WTC11 (cell line): ENCODE measurements around the gene ABCA1. TPM values are rescaled to one million over a fixed set of nuclear protein-coding genes. Genes with fewer than 3 reads are reported as not detected.

ENCODE experiments used
- ATAC-seq: fragments of 200-7000 bp; cut with Tn5 transposase; 2 replicates; pipeline ENCODE4 v1.10.0; 2021; ENCODE audit warnings: mild to moderate bottlenecking, moderate library complexity
- CTCF ChIA-PET: fragments of 300-600 bp; sonication (Branson Sonifier 250); formaldehyde crosslinking; loops from one replicate; lab custom pipeline; 2021; ENCODE audit warnings: antibody characterized with exemption; lab: Charles Lee
- POLR2A ChIA-PET: fragments of 350-600 bp; sonication (Branson Sonifier 250); formaldehyde crosslinking; loops from one replicate; lab custom pipeline; 2021; ENCODE audit warnings: antibody characterized with exemption; lab: Charles Lee
- DNase-seq: peaks from one replicate; pipeline ENCODE4 v3.0.0; 2021; ENCODE audit warnings: low spot score
- H3K27ac Mint-ChIP-seq: 2 replicates; pipeline ENCODE4 v1.8.0; 2021; ENCODE audit warnings: mixed read lengths
- H3K27me3 Mint-ChIP-seq: 2 replicates; pipeline ENCODE4 v1.8.0; 2021; ENCODE audit warnings: low read depth, mild to moderate bottlenecking, moderate library complexity, mixed read lengths
- H3K36me3 Mint-ChIP-seq: 2 replicates; pipeline ENCODE4 v1.8.0; 2021; ENCODE audit warnings: mixed read lengths
- H3K4me1 Mint-ChIP-seq: 2 replicates; pipeline ENCODE4 v1.8.0; 2022; ENCODE audit warnings: mixed read lengths
- H3K4me3 Mint-ChIP-seq: 2 replicates; pipeline ENCODE4 v1.8.0; 2021; ENCODE audit warnings: mild to moderate bottlenecking, moderate library complexity, mixed read lengths
- H3K9me3 Mint-ChIP-seq: 2 replicates; pipeline ENCODE4 v1.8.0; 2021; ENCODE audit warnings: mixed read lengths
- ATF2 ChIP-seq: sonication (generic); formaldehyde crosslinking; IDR thresholded peaks from 2 replicates; pipeline ENCODE4 v1.8.1; 2022; ENCODE audit warnings: low read depth, missing genetic modification reagents, borderline replicate concordance
- CBFB ChIP-seq: sonication (generic); formaldehyde crosslinking; IDR thresholded peaks from 2 replicates; pipeline ENCODE4 v1.8.1; 2022; ENCODE audit warnings: mild to moderate bottlenecking, low read depth, missing genetic modification reagents
- CREM ChIP-seq: sonication (generic); formaldehyde crosslinking; IDR thresholded peaks from 2 replicates; pipeline ENCODE4 v1.8.1; 2022; ENCODE audit warnings: mild to moderate bottlenecking, missing genetic modification reagents, moderate library complexity
- ETV6 ChIP-seq: sonication (generic); formaldehyde crosslinking; IDR thresholded peaks from 2 replicates; pipeline ENCODE4 v1.8.1; 2022; ENCODE audit warnings: mild to moderate bottlenecking, missing genetic modification reagents
- FOXK1 ChIP-seq: sonication (generic); formaldehyde crosslinking; IDR thresholded peaks from 2 replicates; pipeline ENCODE4 v1.8.0; 2022; ENCODE audit warnings: mild to moderate bottlenecking, moderate library complexity, missing genetic modification reagents
- FOXP1 ChIP-seq: sonication (generic); formaldehyde crosslinking; IDR thresholded peaks from 2 replicates; pipeline ENCODE4 v1.8.0; 2022; ENCODE audit warnings: missing genetic modification reagents, mild to moderate bottlenecking, moderate library complexity, borderline replicate concordance
- GABPB1 ChIP-seq: sonication (generic); formaldehyde crosslinking; IDR thresholded peaks from 2 replicates; pipeline ENCODE4 v1.8.1; 2023; ENCODE audit warnings: mild to moderate bottlenecking, missing genetic modification reagents
- HMGA2 ChIP-seq: fragments of 250-450 bp; sonication (Bioruptor Pico); IDR thresholded peaks from 2 replicates; pipeline ENCODE4 v1.4.0; 2021; ENCODE audit warnings: mild to moderate bottlenecking, moderate library complexity
- NFE2L1 ChIP-seq: sonication (generic); formaldehyde crosslinking; IDR thresholded peaks from 2 replicates; pipeline ENCODE4 v1.8.1; 2023; ENCODE audit warnings: missing genetic modification reagents
- NR1H2 ChIP-seq: sonication (generic); formaldehyde crosslinking; IDR thresholded peaks from 2 replicates; pipeline ENCODE4 v1.9.0; 2021; ENCODE audit warnings: mild to moderate bottlenecking, moderate library complexity, missing genetic modification reagents
- SP1 ChIP-seq: sonication (generic); formaldehyde crosslinking; conservative IDR thresholded peaks from 2 replicates; pipeline ENCODE4 v1.8.1; 2022; ENCODE audit warnings: missing genetic modification reagents
- TP53 ChIP-seq: sonication (generic); formaldehyde crosslinking; IDR thresholded peaks from 2 replicates; pipeline ENCODE4 v1.8.1; 2023; ENCODE audit warnings: mild to moderate bottlenecking, missing genetic modification reagents
- ZNF121 ChIP-seq: sonication (generic); formaldehyde crosslinking; IDR thresholded peaks from 2 replicates; pipeline ENCODE4 v1.8.0; 2023; ENCODE audit warnings: missing genetic modification reagents
- ZNF263 ChIP-seq: sonication (generic); formaldehyde crosslinking; IDR thresholded peaks from 2 replicates; pipeline ENCODE4 v1.8.1; 2022; ENCODE audit warnings: low read depth, mild to moderate bottlenecking, moderate library complexity, missing genetic modification reagents
- ZNF425 ChIP-seq: fragments of 250-450 bp; sonication (Bioruptor Pico); conservative IDR thresholded peaks from 2 replicates; pipeline ENCODE4 v1.9.0; 2021; ENCODE audit warnings: mild to moderate bottlenecking
- total RNA-seq: library from RNA; stranded (reverse); gene quantifications from 3 replicates; pipeline ENCODE4 v1.2.3, GENCODE V29; 2021
- TF ChIP-seq, protein P1 (sequence below): fragments of 250-450 bp; sonication (Bioruptor Pico); IDR thresholded peaks from 2 replicates; pipeline ENCODE4 v1.9.0; 2021; ENCODE audit warnings: mild to moderate bottlenecking

Gene ABCA1
- total RNA-seq, 1 experiment from 2014 or later = 7.8 TPM

DNA sequence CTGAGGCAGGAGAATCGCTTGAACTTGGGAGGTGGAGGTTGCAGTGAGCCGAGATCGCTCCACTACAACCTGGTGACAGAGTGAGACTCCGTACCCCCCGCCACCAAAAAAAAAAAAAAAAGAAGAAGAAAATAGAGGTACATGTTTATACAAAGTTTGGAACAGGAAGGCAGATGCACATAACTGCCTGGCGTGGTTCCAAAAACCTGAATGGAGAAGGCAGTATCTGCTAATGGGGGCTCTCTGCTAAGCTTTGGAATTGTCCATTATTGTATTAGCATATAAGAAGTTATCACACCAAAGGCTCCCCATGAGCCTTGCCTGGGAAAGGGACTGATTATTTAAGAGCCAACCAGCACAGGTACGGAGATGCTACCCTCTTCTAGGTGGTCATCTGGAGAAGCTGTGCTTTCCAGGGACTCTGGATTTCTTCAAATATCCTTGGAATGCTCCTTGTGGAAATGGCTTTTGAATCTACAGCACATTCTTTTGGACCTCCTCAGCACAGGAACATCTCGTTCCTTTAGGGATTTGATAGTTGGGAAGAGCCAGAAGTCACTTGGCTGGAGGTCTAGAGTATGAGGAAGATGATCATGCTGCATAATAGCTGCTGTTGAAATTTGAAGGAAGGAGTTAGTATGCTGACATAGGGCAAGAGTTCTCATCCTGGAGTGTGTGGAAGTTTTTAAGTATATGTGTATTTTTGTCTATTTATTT lies 42.5 kb upstream of the ABCA1 start:
- ChIA-PET POLR2A (interaction anchor here (0.8 to 3.3 kb wide), 3 partner anchors 20 to 23 kb away, joined by 3 to 34 read pairs (median 22); no protein-coding TSS in a partner anchor), CTCF (interaction anchor here (1.1 to 2.9 kb wide), 2 partner anchors 43 to 107 kb away, joined by 6 to 21 read pairs; no protein-coding TSS in a partner anchor)
- H3K36me3 Mint-ChIP-seq = no peaks in the 10 kb centered on the region
- H3K4me3 Mint-ChIP-seq = no peak overlapping the region
- no peak overlapping the region for H3K27ac Mint-ChIP-seq
- peaks cover 3% of the 10 kb centered on the region; the same call in 1 of the 2 replicates for H3K27me3 Mint-ChIP-seq
- H3K4me1 Mint-ChIP-seq = peaks cover 33% of the 10 kb centered on the region
- DNase-seq (no peak), ATAC-seq (no peak)
- no peaks in the 10 kb centered on the region for H3K9me3 Mint-ChIP-seq
- TF ChIP-seq SP1 (CRISPR knock-in tag) (no peak), ATF2 (CRISPR knock-in tag) (no peak), GABPB1 (CRISPR knock-in tag) (no peak), ZNF263 (CRISPR knock-in tag) (no peak), FOXK1 (no peak), HMGA2 (CRISPR knock-in tag) (no peak)

GRCh38 chr9:104969116-104969515 lies 41.2 kb upstream of the ABCA1 start:
- H3K4me1 Mint-ChIP-seq = peaks cover 33% of the 10 kb centered on the region
- H3K9me3 Mint-ChIP-seq = no peaks in the 10 kb centered on the region
- ChIA-PET POLR2A (interaction anchor here (0.5 to 3.9 kb wide), 8 partner anchors 22 to 275 kb away, joined by 3 to 57 read pairs (median 4); partner anchors contain the start of genes ABCA1 and SLC44A1), CTCF (interaction anchor here (0.6 to 2.9 kb wide), 8 partner anchors 12 to 276 kb away, joined by 3 to 21 read pairs (median 4); partner anchors contain the start of gene SLC44A1)
- ATAC-seq = peak; percentile 43
- H3K4me3 Mint-ChIP-seq = peak overlapping the region; percentile 95
- TF ChIP-seq CBFB (no peak), CREM (CRISPR knock-in tag) (no peak), TP53 (no peak), FOXP1 (CRISPR knock-in tag) (no peak), GABPB1 (CRISPR knock-in tag) (no peak), NR1H2 (CRISPR knock-in tag) (no peak), NFE2L1 (CRISPR knock-in tag) (no peak), ETV6 (CRISPR knock-in tag) (no peak), ZNF121 (CRISPR knock-in tag) (no peak), ZNF425 (CRISPR knock-in tag) (no peak)
- TF ChIP-seq, protein P1, sequence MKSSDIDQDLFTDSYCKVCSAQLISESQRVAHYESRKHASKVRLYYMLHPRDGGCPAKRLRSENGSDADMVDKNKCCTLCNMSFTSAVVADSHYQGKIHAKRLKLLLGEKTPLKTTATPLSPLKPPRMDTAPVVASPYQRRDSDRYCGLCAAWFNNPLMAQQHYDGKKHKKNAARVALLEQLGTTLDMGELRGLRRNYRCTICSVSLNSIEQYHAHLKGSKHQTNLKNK (CRISPR knock-in tag) = no peak
- no peaks in the 10 kb centered on the region for H3K36me3 Mint-ChIP-seq
- DNase-seq = peak; percentile 44
- peak overlapping the region; percentile 61 for H3K27ac Mint-ChIP-seq
- H3K27me3 Mint-ChIP-seq = peaks cover 3% of the 10 kb centered on the region; the same call in 1 of the 2 replicates
